MM.1S (cell line): ENCODE measurements around the gene TRPC6.

Experiments
- DNase-seq: peaks from one replicate; pipeline ENCODE4 v3.0.0-alpha.2; 2015
- H2AFZ ChIP-seq: fragments of 300-600 bp; sonication (generic); 2 replicates; pipeline ENCODE4 v1.6.0; 2016; ENCODE audit warnings: antibody characterized with exemption, low read length
- H3F3A ChIP-seq: fragments of 300-600 bp; sonication (generic); 2 replicates; pipeline ENCODE4 v1.6.1; 2016; ENCODE audit warnings: mild to moderate bottlenecking, antibody characterized with exemption, low read length, moderate library complexity, mixed read lengths; ENCODE audit not compliant: insufficient read depth
- H3K27ac ChIP-seq: fragments of 300-600 bp; sonication (generic); 2 replicates; pipeline ENCODE4 v1.5.1; 2016; ENCODE audit warnings: mild to moderate bottlenecking, low read length
- H3K27me3 ChIP-seq: fragments of 300-600 bp; sonication (generic); replicated peaks from 2 replicates; pipeline ENCODE4 v1.6.0; 2016; ENCODE audit warnings: low read length; ENCODE audit not compliant: insufficient read depth
- H3K36me3 ChIP-seq: fragments of 300-600 bp; sonication (generic); replicated peaks from 2 replicates; pipeline ENCODE4 v1.6.1; 2016; ENCODE audit warnings: mild to moderate bottlenecking, low read length, mixed read lengths; ENCODE audit not compliant: insufficient read depth
- H3K4me1 ChIP-seq: fragments of 300-600 bp; sonication (generic); 2 replicates; pipeline ENCODE4 v1.6.1; 2016; ENCODE audit warnings: low read length, mixed read lengths
- H3K4me2 ChIP-seq: fragments of 300-600 bp; sonication (generic); 2 replicates; pipeline ENCODE4 v1.6.0; 2016; ENCODE audit warnings: low read depth, low read length
- H3K4me3 ChIP-seq: fragments of 300-600 bp; sonication (generic); 2 replicates; pipeline ENCODE4 v1.5.1; 2016; ENCODE audit warnings: low read length, mixed read lengths
- H3K79me2 ChIP-seq: fragments of 300-600 bp; sonication (generic); 2 replicates; pipeline ENCODE4 v1.6.1; 2016; ENCODE audit warnings: mixed run types, low read length, mixed read lengths
- H3K9ac ChIP-seq: fragments of 300-600 bp; sonication (generic); 2 replicates; pipeline ENCODE4 v1.6.1; 2016; ENCODE audit warnings: low read length, mixed read lengths
- H3K9me2 ChIP-seq: fragments of 300-600 bp; sonication (generic); replicated peaks from 2 replicates; pipeline ENCODE4 v1.6.1; 2016; ENCODE audit warnings: mild to moderate bottlenecking, low read length, mixed read lengths; ENCODE audit not compliant: insufficient read depth
- H3K9me3 ChIP-seq: fragments of 300-600 bp; sonication (generic); replicated peaks from 2 replicates; pipeline ENCODE4 v1.6.1; 2016; ENCODE audit warnings: mild to moderate bottlenecking, low read length, mixed read lengths; ENCODE audit not compliant: insufficient read depth
- H4K20me1 ChIP-seq: fragments of 300-600 bp; sonication (generic); 2 replicates; pipeline ENCODE4 v1.6.1; 2016; ENCODE audit warnings: mild to moderate bottlenecking, low read length, moderate library complexity, mixed read lengths; ENCODE audit not compliant: insufficient read depth
- EZH2 ChIP-seq: fragments of 300-600 bp; sonication (generic); optimal IDR thresholded peaks from 2 replicates; pipeline ENCODE3; 2017; ENCODE audit warnings: low read depth, mild to moderate bottlenecking, antibody characterized with exemption, low read length, mixed read lengths
- EZH2phosphoT487 ChIP-seq: fragments of 300-600 bp; sonication (generic); IDR thresholded peaks from 2 replicates; pipeline ENCODE4 v1.6.1; 2018; ENCODE audit warnings: antibody characterized with exemption, low read length
- TF ChIP-seq, protein P1 (sequence below): fragments of 300-600 bp; sonication (generic); IDR thresholded peaks from 2 replicates; pipeline ENCODE4 v1.5.1; 2016; ENCODE audit warnings: antibody characterized with exemption, low read length, mixed read lengths

TRPC6 gene

DNA sequence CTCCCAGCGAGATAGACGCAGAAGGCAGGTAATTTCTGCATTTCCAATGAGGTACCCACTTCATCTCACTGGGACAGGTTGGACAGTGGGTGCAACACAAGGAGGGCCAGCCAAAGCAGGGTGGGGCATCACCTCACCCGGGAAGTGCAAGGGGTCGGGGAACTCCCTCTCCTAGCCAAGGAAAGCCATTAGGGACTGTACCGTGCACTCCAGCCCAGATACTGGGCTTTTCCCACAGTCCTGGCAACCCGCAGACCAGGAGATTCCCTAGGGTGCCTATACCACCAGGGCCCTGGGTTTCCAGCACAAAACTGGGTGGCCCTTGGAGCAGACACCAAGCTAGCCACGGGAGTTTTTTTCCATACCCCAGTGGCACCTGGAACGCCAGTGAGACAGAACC lies 17.2 kb downstream of the TRPC6 start:
- Histone ChIP-seq H3K9ac (no peak overlapping the region), H3F3A (no peaks in the 10 kb centered on the region), H4K20me1 (no peaks in the 10 kb centered on the region), H3K4me2 (no peak overlapping the region), H3K9me2 (no peaks in the 10 kb centered on the region), H3K27me3 (no peaks in the 10 kb centered on the region), H3K27ac (no peak overlapping the region), H2AFZ (no peak overlapping the region), H3K36me3 (no peaks in the 10 kb centered on the region), H3K4me3 (no peak overlapping the region), H3K4me1 (no peaks in the 10 kb centered on the region), H3K79me2 (no peaks in the 10 kb centered on the region), H3K9me3 (no peaks in the 10 kb centered on the region)
- DNase-seq = no peak
- TF ChIP-seq, protein P1, sequence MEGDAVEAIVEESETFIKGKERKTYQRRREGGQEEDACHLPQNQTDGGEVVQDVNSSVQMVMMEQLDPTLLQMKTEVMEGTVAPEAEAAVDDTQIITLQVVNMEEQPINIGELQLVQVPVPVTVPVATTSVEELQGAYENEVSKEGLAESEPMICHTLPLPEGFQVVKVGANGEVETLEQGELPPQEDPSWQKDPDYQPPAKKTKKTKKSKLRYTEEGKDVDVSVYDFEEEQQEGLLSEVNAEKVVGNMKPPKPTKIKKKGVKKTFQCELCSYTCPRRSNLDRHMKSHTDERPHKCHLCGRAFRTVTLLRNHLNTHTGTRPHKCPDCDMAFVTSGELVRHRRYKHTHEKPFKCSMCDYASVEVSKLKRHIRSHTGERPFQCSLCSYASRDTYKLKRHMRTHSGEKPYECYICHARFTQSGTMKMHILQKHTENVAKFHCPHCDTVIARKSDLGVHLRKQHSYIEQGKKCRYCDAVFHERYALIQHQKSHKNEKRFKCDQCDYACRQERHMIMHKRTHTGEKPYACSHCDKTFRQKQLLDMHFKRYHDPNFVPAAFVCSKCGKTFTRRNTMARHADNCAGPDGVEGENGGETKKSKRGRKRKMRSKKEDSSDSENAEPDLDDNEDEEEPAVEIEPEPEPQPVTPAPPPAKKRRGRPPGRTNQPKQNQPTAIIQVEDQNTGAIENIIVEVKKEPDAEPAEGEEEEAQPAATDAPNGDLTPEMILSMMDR = no peak

DNA sequence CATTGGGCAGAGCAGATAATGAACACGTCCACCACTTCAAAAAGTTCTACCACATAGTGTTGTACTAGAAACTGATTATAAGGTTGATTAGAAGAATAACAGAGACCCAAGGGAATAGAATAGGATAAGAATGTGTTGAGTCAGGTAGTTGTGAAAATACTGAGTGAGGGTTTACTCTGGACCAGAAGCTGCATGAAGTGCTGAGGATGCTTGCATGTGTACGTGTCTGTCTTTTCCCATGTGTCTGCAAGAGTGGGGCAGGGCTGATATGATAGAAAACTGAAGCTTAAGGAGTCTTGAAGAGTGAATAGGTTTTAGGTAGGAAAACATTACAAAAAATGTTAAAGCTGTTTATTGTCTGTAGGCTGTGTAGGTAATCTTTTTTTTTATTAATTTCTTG lies 20.6 kb downstream of the TRPC6 start:
- Histone ChIP-seq H3K27me3 (no peaks in the 10 kb centered on the region), H3K4me3 (no peak overlapping the region), H4K20me1 (no peaks in the 10 kb centered on the region), H3K9ac (no peak overlapping the region), H3K36me3 (no peaks in the 10 kb centered on the region), H3K4me1 (no peaks in the 10 kb centered on the region), H3K4me2 (no peak overlapping the region), H3K79me2 (no peaks in the 10 kb centered on the region), H3K27ac (no peak overlapping the region), H3K9me2 (no peaks in the 10 kb centered on the region), H2AFZ (no peak overlapping the region), H3K9me3 (no peaks in the 10 kb centered on the region), H3F3A (no peaks in the 10 kb centered on the region)
- DNase-seq = no peak
- TF ChIP-seq EZH2phosphoT487 (no peak), EZH2 (no peak)
- TF ChIP-seq, protein P1 = no peak

DNA sequence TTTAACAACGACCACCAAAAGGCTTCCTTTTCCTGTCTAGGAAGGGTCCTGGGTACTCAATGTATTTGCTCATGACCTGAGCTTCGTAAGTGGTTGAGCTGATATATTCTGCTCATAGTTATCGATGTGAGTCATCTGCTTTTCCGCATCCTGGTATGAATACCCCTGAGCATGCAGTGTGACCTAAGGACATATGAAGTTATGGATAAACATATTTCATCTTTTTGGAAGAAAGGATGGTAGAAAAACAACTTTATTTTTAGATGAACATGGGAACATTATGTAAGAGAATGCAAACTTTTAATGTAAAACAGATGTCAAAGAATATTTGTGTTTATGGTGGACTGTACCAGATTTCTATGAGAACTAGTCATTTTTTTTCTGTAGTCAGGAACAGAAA lies 28.4 kb downstream of the TRPC6 start:
- Histone ChIP-seq H4K20me1 (no peaks in the 10 kb centered on the region), H3K9me3 (no peaks in the 10 kb centered on the region), H3K36me3 (no peaks in the 10 kb centered on the region), H3F3A (no peaks in the 10 kb centered on the region), H3K9me2 (no peaks in the 10 kb centered on the region), H3K27me3 (peaks cover 9% of the 10 kb centered on the region; the same call in 1 of the 2 replicates), H3K4me3 (no peak overlapping the region), H3K4me1 (peaks cover 4% of the 10 kb centered on the region; the same call in 1 of the 2 replicates), H2AFZ (no peak overlapping the region), H3K79me2 (no peaks in the 10 kb centered on the region), H3K27ac (no peak overlapping the region), H3K9ac (no peak overlapping the region), H3K4me2 (no peak overlapping the region)
- no peak for DNase-seq
- TF ChIP-seq EZH2 = no peak
- TF ChIP-seq, protein P1 = no peak
- no peak for TF ChIP-seq EZH2phosphoT487
